ENCODE results near the gene NR3C2.

The NR3C2 gene

GRCh38 chr4:148238086-148238485 lies 204.1 kb downstream of the NR3C2 start:
- H3K36me3 ChIP-seq (ENCODE audit: insufficient read depth, low read length), result no peaks in the 10 kb centered on the region
- DNase-seq (no peak), ATAC-seq (ENCODE audit: insufficient read depth, low read depth) (no peak)
- H3K4me1 ChIP-seq (ENCODE audit: insufficient read depth, low read length), result no peaks in the 10 kb centered on the region
- H3K4me3 ChIP-seq (ENCODE audit: low read depth in 1 of 2, low read length in 2 of 2), result no peak overlapping the region
- no peak overlapping the region for H3K27ac ChIP-seq (ENCODE audit: low read length)
- H2AFZ ChIP-seq (ENCODE audit: low read depth, low read length), result no peak overlapping the region
- H3K27me3 ChIP-seq (ENCODE audit: insufficient read depth, low read length, poor library complexity), result no peaks in the 10 kb centered on the region
- TF ChIP-seq, protein P1, sequence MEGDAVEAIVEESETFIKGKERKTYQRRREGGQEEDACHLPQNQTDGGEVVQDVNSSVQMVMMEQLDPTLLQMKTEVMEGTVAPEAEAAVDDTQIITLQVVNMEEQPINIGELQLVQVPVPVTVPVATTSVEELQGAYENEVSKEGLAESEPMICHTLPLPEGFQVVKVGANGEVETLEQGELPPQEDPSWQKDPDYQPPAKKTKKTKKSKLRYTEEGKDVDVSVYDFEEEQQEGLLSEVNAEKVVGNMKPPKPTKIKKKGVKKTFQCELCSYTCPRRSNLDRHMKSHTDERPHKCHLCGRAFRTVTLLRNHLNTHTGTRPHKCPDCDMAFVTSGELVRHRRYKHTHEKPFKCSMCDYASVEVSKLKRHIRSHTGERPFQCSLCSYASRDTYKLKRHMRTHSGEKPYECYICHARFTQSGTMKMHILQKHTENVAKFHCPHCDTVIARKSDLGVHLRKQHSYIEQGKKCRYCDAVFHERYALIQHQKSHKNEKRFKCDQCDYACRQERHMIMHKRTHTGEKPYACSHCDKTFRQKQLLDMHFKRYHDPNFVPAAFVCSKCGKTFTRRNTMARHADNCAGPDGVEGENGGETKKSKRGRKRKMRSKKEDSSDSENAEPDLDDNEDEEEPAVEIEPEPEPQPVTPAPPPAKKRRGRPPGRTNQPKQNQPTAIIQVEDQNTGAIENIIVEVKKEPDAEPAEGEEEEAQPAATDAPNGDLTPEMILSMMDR (IDR thresholded peaks at IDR 0.05; ENCODE audit: borderline replicate concordance, extremely low read depth, low read length, poor library complexity, severe bottlenecking), result no peak
- no peak for TF ChIP-seq EZH2 (IDR thresholded peaks at IDR 0.05; ENCODE audit: borderline replicate concordance, low read depth, low read length, severe bottlenecking)
- H4K20me1 ChIP-seq (ENCODE audit: insufficient read depth, low read length), result no peaks in the 10 kb centered on the region
- H3K4me2 ChIP-seq (ENCODE audit: insufficient read depth, low read length), result no peak overlapping the region
- no peaks in the 10 kb centered on the region for H3K79me2 ChIP-seq (ENCODE audit: insufficient read depth, low read length)
- H3K9ac ChIP-seq (ENCODE audit: low read depth, low read length), result no peak overlapping the region
- H3K9me3 ChIP-seq (ENCODE audit: insufficient read depth, low read length, severe bottlenecking), result no peaks in the 10 kb centered on the region

GRCh38 chr4:148235809-148236208 lies 206.4 kb downstream of the NR3C2 start:
- no peaks in the 10 kb centered on the region for H3K9me3 ChIP-seq (ENCODE audit: insufficient read depth, low read length, severe bottlenecking)
- DNase-seq (no peak), ATAC-seq (ENCODE audit: insufficient read depth, low read depth) (no peak)
- no peaks in the 10 kb centered on the region for H4K20me1 ChIP-seq (ENCODE audit: insufficient read depth, low read length)
- no peaks in the 10 kb centered on the region for H3K4me1 ChIP-seq (ENCODE audit: insufficient read depth, low read length)
- H3K79me2 ChIP-seq (ENCODE audit: insufficient read depth, low read length), result no peaks in the 10 kb centered on the region
- no peaks in the 10 kb centered on the region for H3K27me3 ChIP-seq (ENCODE audit: insufficient read depth, low read length, poor library complexity)
- H3K4me2 ChIP-seq (ENCODE audit: insufficient read depth, low read length), result no peak overlapping the region
- H3K9ac ChIP-seq (ENCODE audit: low read depth, low read length), result no peak overlapping the region
- TF ChIP-seq, protein P1 (IDR thresholded peaks at IDR 0.05; ENCODE audit: borderline replicate concordance, extremely low read depth, low read length, poor library complexity, severe bottlenecking), result no peak
- no peak for TF ChIP-seq EZH2 (IDR thresholded peaks at IDR 0.05; ENCODE audit: borderline replicate concordance, low read depth, low read length, severe bottlenecking)
- no peak overlapping the region for H2AFZ ChIP-seq (ENCODE audit: low read depth, low read length)
- H3K36me3 ChIP-seq (ENCODE audit: insufficient read depth, low read length), result no peaks in the 10 kb centered on the region
- H3K27ac ChIP-seq (ENCODE audit: low read length), result no peak overlapping the region
- H3K4me3 ChIP-seq (ENCODE audit: low read depth in 1 of 2, low read length in 2 of 2), result no peak overlapping the region

- no peak overlapping the region for H3K27ac ChIP-seq (ENCODE audit: low read length)
- H3K4me2 ChIP-seq (ENCODE audit: insufficient read depth, low read length), result no peak overlapping the region
- TF ChIP-seq EZH2 (IDR thresholded peaks at IDR 0.05; ENCODE audit: borderline replicate concordance, low read depth, low read length, severe bottlenecking), result no peak
- TF ChIP-seq, protein P1 (IDR thresholded peaks at IDR 0.05; ENCODE audit: borderline replicate concordance, extremely low read depth, low read length, poor library complexity, severe bottlenecking), result no peak
- H4K20me1 ChIP-seq (ENCODE audit: insufficient read depth, low read length), result no peaks in the 10 kb centered on the region
- ATAC-seq (ENCODE audit: insufficient read depth, low read depth) (no peak), DNase-seq (no peak)
- no peaks in the 10 kb centered on the region for H3K9me3 ChIP-seq (ENCODE audit: insufficient read depth, low read length, severe bottlenecking)
- H3K79me2 ChIP-seq (ENCODE audit: insufficient read depth, low read length), result no peaks in the 10 kb centered on the region
- no peaks in the 10 kb centered on the region for H3K27me3 ChIP-seq (ENCODE audit: insufficient read depth, low read length, poor library complexity)
- H3K36me3 ChIP-seq (ENCODE audit: insufficient read depth, low read length), result no peaks in the 10 kb centered on the region
- H3K4me1 ChIP-seq (ENCODE audit: insufficient read depth, low read length), result no peaks in the 10 kb centered on the region
- H2AFZ ChIP-seq (ENCODE audit: low read depth, low read length), result no peak overlapping the region
- H3K9ac ChIP-seq (ENCODE audit: low read depth, low read length), result no peak overlapping the region
- H3K4me3 ChIP-seq (ENCODE audit: low read depth in 1 of 2, low read length in 2 of 2), result no peak overlapping the region
These were observed 212.4 kb downstream of the NR3C2 start for GRCh38 chr4:148229798-148230197.

DNA sequence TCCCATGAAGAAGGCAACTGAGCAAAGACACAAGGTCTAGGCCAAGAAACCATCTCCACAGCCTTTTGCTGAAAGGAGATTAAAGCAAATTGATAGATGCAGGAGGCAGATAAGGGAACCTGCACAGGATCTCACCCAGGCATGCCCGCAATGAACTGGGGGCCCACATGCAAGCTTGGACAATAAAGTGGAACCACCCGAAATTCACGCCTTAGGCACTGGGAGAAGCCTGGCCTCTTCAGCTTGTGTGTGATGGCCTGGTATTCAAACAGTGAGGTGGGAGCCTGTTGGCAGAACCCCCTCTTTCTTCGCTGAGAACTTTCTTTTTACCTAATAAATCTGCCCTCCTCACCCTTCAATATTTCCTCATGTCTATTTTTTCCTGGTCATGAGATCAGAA lies 213.2 kb downstream of the NR3C2 start:
- H3K27me3 ChIP-seq (ENCODE audit: insufficient read depth, low read length, poor library complexity), result no peaks in the 10 kb centered on the region
- H3K4me1 ChIP-seq (ENCODE audit: insufficient read depth, low read length), result no peaks in the 10 kb centered on the region
- no peak overlapping the region for H3K9ac ChIP-seq (ENCODE audit: low read depth, low read length)
- no peaks in the 10 kb centered on the region for H3K36me3 ChIP-seq (ENCODE audit: insufficient read depth, low read length)
- no peaks in the 10 kb centered on the region for H4K20me1 ChIP-seq (ENCODE audit: insufficient read depth, low read length)
- TF ChIP-seq, protein P1 (IDR thresholded peaks at IDR 0.05; ENCODE audit: borderline replicate concordance, extremely low read depth, low read length, poor library complexity, severe bottlenecking), result no peak
- no peak for TF ChIP-seq EZH2 (IDR thresholded peaks at IDR 0.05; ENCODE audit: borderline replicate concordance, low read depth, low read length, severe bottlenecking)
- ATAC-seq (ENCODE audit: insufficient read depth, low read depth) (no peak), DNase-seq (no peak)
- no peaks in the 10 kb centered on the region for H3K79me2 ChIP-seq (ENCODE audit: insufficient read depth, low read length)
- no peak overlapping the region for H3K4me3 ChIP-seq (ENCODE audit: low read depth in 1 of 2, low read length in 2 of 2)
- no peak overlapping the region for H2AFZ ChIP-seq (ENCODE audit: low read depth, low read length)
- no peak overlapping the region for H3K27ac ChIP-seq (ENCODE audit: low read length)
- no peak overlapping the region for H3K4me2 ChIP-seq (ENCODE audit: insufficient read depth, low read length)
- H3K9me3 ChIP-seq (ENCODE audit: insufficient read depth, low read length, severe bottlenecking), result no peaks in the 10 kb centered on the region
